22Rv1 (cell line): Measurements from ENCODE around the gene FAF1.

Source experiments
- CTCF ChIP-seq: fragments of 450-650 bp; IDR thresholded peaks from 2 replicates; pipeline ENCODE4 v1.5.1; 2017; ENCODE audit warnings: mild to moderate bottlenecking
- ZFX ChIP-seq: fragments of 450-650 bp; IDR thresholded peaks from 2 replicates; pipeline ENCODE4 v1.6.1; 2017; ENCODE audit warnings: antibody characterized with exemption, borderline replicate concordance

GRCh38 chr1:50894340-50894739 lies 65.7 kb downstream of the FAF1 start:
- TF ChIP-seq CTCF (no peak), ZFX (no peak)
